Panc1 (cell line): Measurements from ENCODE around the gene CHSY3. TPM values are rescaled to one million over a fixed set of nuclear protein-coding genes. Genes with fewer than 3 reads are reported as not detected.

Source experiments
- ATAC-seq: fragments of 200-7000 bp; cut with Tn5 transposase; 2 replicates; pipeline ENCODE4 v1.9.1; 2020; ENCODE audit warnings: mild to moderate bottlenecking, moderate library complexity
- BruUV-seq: library from RNA; stranded (reverse); fragments of 400-500 nt; replicated peaks from 2 replicates; lab custom pipeline; 2021; lab: Mats Ljungman, UMichigan
- CTCF ChIA-PET: fragments of 300-600 bp; sonication (Branson Sonifier 250); formaldehyde crosslinking; loops from one replicate; lab custom pipeline; 2022; ENCODE audit warnings: antibody characterized with exemption; lab: Charles Lee
- POLR2A ChIA-PET: fragments of 300-600 bp; sonication (Branson Sonifier 250); formaldehyde crosslinking; loops from one replicate; lab custom pipeline; 2022; ENCODE audit warnings: antibody characterized with exemption; lab: Charles Lee
- DNase-seq: peaks from one replicate; pipeline ENCODE4 v3.0.0-alpha.2; 2010; ENCODE audit warnings: low read depth, low spot score
- H3K27ac ChIP-seq: 2 replicates; pipeline ENCODE4 v1.5.1; 2011; ENCODE audit warnings: mild to moderate bottlenecking, low read length, inconsistent platforms
- H3K27me3 ChIP-seq: fragments of 200-500 bp; sonication (Bioruptor generic); 2 replicates; pipeline ENCODE4 v1.6.0; 2014; ENCODE audit warnings: low read length, inconsistent platforms; ENCODE audit not compliant: control insufficient read depth, insufficient read depth
- H3K36me3 ChIP-seq: fragments of 200-500 bp; sonication (Bioruptor generic); 2 replicates; pipeline ENCODE4 v1.5.1; 2014; ENCODE audit warnings: inconsistent platforms, mild to moderate bottlenecking, low read length, moderate library complexity; ENCODE audit not compliant: control insufficient read depth, insufficient read depth
- H3K4me1 ChIP-seq: 2 replicates; pipeline ENCODE4 v1.5.1; 2011; ENCODE audit warnings: inconsistent platforms, mild to moderate bottlenecking, low read length, moderate library complexity; ENCODE audit not compliant: control insufficient read depth, insufficient read depth
- H3K4me3 ChIP-seq, 2 experiments: 2 replicates each; pipeline ENCODE4 v1.5.1; 2011 to 2012; ENCODE audit warnings: low read depth in 2 of 2, low read length in 2 of 2, mild to moderate bottlenecking in 2 of 2, inconsistent platforms in 1 of 2, moderate library complexity in 1 of 2
- H3K9me3 ChIP-seq: fragments of 200-500 bp; sonication (Bioruptor generic); 2 replicates; pipeline ENCODE4 v1.5.1; 2014; ENCODE audit warnings: low read depth, mild to moderate bottlenecking, inconsistent platforms, low read length, moderate library complexity; ENCODE audit not compliant: control insufficient read depth, insufficient read depth
- POLR2AphosphoS5 ChIP-seq: IDR thresholded peaks from 2 replicates; pipeline ENCODE4 v1.6.1; 2012; ENCODE audit warnings: mild to moderate bottlenecking, low read depth, low read length, moderate library complexity
- SIN3A ChIP-seq: IDR thresholded peaks from 2 replicates; pipeline ENCODE4 v1.6.1; 2012; ENCODE audit warnings: low read depth, mild to moderate bottlenecking, low read length, moderate library complexity, borderline replicate concordance; ENCODE audit not compliant: insufficient read depth
- TCF7L2 ChIP-seq: IDR thresholded peaks from 2 replicates; pipeline ENCODE4 v1.6.1; 2011; ENCODE audit warnings: mild to moderate bottlenecking, low read depth, low read length, inconsistent platforms
- in situ Hi-C: cut with HindIII; loops from 2 replicates; pipeline ENCODE4 v1.10.0; 2016; ENCODE audit warnings: low sequenced_read_pairs, low pct_unique_long_range_greater_than_20kb
- intact Hi-C: fragments of 100-400 bp; cut with micrococcal nuclease; formaldehyde crosslinking; loops from one replicate; pipeline ENCODE4 v1.10.0; 2022; ENCODE audit not compliant: unreplicated experiment
- total RNA-seq: library from RNA; stranded (reverse); gene quantifications from one replicate; pipeline ENCODE4 v1.2.1, GENCODE V29; 2021; ENCODE audit not compliant: unreplicated experiment
- TF ChIP-seq, protein P1 (sequence below), 2 experiments: IDR thresholded peaks; 2 replicates each; pipeline ENCODE4 v1.6.1; 2011 to 2012; ENCODE audit warnings: low read depth in 2 of 2, control low read depth in 1 of 2, low read length in 1 of 2, mild to moderate bottlenecking in 1 of 2, moderate library complexity in 1 of 2; ENCODE audit not compliant: insufficient read depth in 1 of 2
- TF ChIP-seq, protein P2 (sequence below): fragments of 450-650 bp; IDR thresholded peaks from 2 replicates; pipeline ENCODE4 v1.5.1; 2017; ENCODE audit warnings: mild to moderate bottlenecking

CHSY3 gene
- total RNA-seq, 1 experiment from 2014 or later, result not detected

DNA sequence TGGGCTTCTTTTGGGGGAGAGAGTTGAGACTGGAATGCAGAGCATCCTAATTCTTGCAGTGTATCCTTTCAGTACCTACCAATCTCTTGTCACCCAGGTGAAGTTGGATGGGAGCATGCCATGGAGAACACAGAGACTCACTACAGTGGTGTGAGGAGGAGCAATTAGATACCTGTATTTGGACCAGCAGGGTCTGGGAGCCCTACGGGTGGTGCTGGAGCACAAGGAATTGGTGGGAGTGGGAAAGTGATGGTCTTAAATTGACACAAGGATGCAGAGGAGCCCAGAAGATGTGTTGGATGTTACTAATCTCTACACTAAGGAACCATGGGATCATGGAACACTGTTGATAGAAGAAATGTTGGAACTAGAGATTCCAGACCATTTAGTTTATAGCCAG is 212.7 kb downstream of the CHSY3 start:
- no peak overlapping the region for H3K27ac ChIP-seq
- no peaks in the 10 kb centered on the region for H3K36me3 ChIP-seq
- H3K4me3 ChIP-seq, result no peak overlapping the region
- no peaks in the 10 kb centered on the region for H3K4me1 ChIP-seq
- TF ChIP-seq, protein P1, sequence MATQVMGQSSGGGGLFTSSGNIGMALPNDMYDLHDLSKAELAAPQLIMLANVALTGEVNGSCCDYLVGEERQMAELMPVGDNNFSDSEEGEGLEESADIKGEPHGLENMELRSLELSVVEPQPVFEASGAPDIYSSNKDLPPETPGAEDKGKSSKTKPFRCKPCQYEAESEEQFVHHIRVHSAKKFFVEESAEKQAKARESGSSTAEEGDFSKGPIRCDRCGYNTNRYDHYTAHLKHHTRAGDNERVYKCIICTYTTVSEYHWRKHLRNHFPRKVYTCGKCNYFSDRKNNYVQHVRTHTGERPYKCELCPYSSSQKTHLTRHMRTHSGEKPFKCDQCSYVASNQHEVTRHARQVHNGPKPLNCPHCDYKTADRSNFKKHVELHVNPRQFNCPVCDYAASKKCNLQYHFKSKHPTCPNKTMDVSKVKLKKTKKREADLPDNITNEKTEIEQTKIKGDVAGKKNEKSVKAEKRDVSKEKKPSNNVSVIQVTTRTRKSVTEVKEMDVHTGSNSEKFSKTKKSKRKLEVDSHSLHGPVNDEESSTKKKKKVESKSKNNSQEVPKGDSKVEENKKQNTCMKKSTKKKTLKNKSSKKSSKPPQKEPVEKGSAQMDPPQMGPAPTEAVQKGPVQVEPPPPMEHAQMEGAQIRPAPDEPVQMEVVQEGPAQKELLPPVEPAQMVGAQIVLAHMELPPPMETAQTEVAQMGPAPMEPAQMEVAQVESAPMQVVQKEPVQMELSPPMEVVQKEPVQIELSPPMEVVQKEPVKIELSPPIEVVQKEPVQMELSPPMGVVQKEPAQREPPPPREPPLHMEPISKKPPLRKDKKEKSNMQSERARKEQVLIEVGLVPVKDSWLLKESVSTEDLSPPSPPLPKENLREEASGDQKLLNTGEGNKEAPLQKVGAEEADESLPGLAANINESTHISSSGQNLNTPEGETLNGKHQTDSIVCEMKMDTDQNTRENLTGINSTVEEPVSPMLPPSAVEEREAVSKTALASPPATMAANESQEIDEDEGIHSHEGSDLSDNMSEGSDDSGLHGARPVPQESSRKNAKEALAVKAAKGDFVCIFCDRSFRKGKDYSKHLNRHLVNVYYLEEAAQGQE (IDR thresholded peaks at IDR 0.05; ENCODE audit: insufficient read depth in 1 of 2, low read depth in 2 of 2, low read length in 1 of 2), result no peak
- TF ChIP-seq POLR2AphosphoS5, result no peak
- TF ChIP-seq, protein P2, sequence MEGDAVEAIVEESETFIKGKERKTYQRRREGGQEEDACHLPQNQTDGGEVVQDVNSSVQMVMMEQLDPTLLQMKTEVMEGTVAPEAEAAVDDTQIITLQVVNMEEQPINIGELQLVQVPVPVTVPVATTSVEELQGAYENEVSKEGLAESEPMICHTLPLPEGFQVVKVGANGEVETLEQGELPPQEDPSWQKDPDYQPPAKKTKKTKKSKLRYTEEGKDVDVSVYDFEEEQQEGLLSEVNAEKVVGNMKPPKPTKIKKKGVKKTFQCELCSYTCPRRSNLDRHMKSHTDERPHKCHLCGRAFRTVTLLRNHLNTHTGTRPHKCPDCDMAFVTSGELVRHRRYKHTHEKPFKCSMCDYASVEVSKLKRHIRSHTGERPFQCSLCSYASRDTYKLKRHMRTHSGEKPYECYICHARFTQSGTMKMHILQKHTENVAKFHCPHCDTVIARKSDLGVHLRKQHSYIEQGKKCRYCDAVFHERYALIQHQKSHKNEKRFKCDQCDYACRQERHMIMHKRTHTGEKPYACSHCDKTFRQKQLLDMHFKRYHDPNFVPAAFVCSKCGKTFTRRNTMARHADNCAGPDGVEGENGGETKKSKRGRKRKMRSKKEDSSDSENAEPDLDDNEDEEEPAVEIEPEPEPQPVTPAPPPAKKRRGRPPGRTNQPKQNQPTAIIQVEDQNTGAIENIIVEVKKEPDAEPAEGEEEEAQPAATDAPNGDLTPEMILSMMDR, result no peak
- H3K27me3 ChIP-seq, result no peaks in the 10 kb centered on the region
- no peak for ATAC-seq
- no peaks in the 10 kb centered on the region for H3K9me3 ChIP-seq
- CTCF ChIA-PET, result no interaction called here
- intact Hi-C loops, result no loop called here
- BruUV-seq, result no TSS peak
- in situ Hi-C loops, result no loop called here
- no peak for DNase-seq
- POLR2A ChIA-PET, result no interaction called here

GRCh38 chr5:130126746-130127145 is 222.5 kb downstream of the CHSY3 start:
- POLR2A ChIA-PET, result interaction anchor here (0.6 kb wide), 1 partner anchor 37 kb away, joined by 4 read pairs; no protein-coding TSS in a partner anchor
- CTCF ChIA-PET, result no interaction called here
- intact Hi-C loops (no loop called here), in situ Hi-C loops (no loop called here)
- no peaks in the 10 kb centered on the region for H3K4me1 ChIP-seq
- H3K36me3 ChIP-seq, result no peaks in the 10 kb centered on the region
- no peaks in the 10 kb centered on the region for H3K9me3 ChIP-seq
- H3K27me3 ChIP-seq, result no peaks in the 10 kb centered on the region
- H3K27ac ChIP-seq, result no peak overlapping the region
- TF ChIP-seq, protein P2, result no peak
- TF ChIP-seq TCF7L2 (no peak), SIN3A (no peak), POLR2AphosphoS5 (no peak)
- TF ChIP-seq, protein P1 (IDR thresholded peaks at IDR 0.05; ENCODE audit: insufficient read depth in 1 of 2, low read depth in 2 of 2, low read length in 1 of 2), result no peak
- DNase-seq (no peak), ATAC-seq (no peak)
- H3K4me3 ChIP-seq, result no peak overlapping the region
- no TSS peak for BruUV-seq
